ENCODE measurements around the gene NEK7. TPM values are rescaled to one million over a fixed set of nuclear protein-coding genes. Genes with fewer than 3 reads are reported as not detected.

The NEK7 gene
- total and polyA plus RNA-seq, 2 of the 8 experiments (the other 6 are each of a cell fraction or from before 2014, with no cell fraction given), result 5.1 to 10.0 TPM

- no peak for TF ChIP-seq KDM5A (IDR thresholded peaks at IDR 0.05; ENCODE audit: low read length)
- TF ChIP-seq CREB1 (IDR thresholded peaks at IDR 0.05), result no peak
- no peak for TF ChIP-seq PHF8 (conservative IDR thresholded peaks at IDR 0.05; ENCODE audit: low read depth, low read length)
- TF ChIP-seq RFX5 (IDR thresholded peaks at IDR 0.05; ENCODE audit: borderline replicate concordance, low read depth, low read length), result no peak
- no peak for TF ChIP-seq POLR2AphosphoS5 (IDR thresholded peaks at IDR 0.05; ENCODE audit: low read depth, low read length)
- no peak for TF ChIP-seq POLR2A (IDR thresholded peaks at IDR 0.05; ENCODE audit: control extremely low read depth in 1 of 2, low read depth in 2 of 2, low read length in 2 of 2)
- TF ChIP-seq MAX (IDR thresholded peaks at IDR 0.05), result no peak
- TF ChIP-seq TAF7 (optimal IDR thresholded peaks at IDR 0.05; ENCODE audit: borderline replicate concordance, low read depth, low read length), result no peak
- TF ChIP-seq SP2 (IDR thresholded peaks at IDR 0.05; ENCODE audit: low read length), result no peak
- TF ChIP-seq CTBP2 (IDR thresholded peaks at IDR 0.05; ENCODE audit: borderline replicate concordance, insufficient read depth, insufficient read length, low read length), result no peak
- TF ChIP-seq ATF3 (IDR thresholded peaks at IDR 0.05; ENCODE audit: insufficient read depth, low read depth, low read length), result no peak
- no peak for TF ChIP-seq CTCF (IDR thresholded peaks at IDR 0.05; ENCODE audit: control extremely low read depth in 1 of 3, insufficient read depth in 1 of 3, low read depth in 1 of 3, low read length in 3 of 3)
Observed at GRCh38 chr1:198258491-198258890, 101.7 kb downstream of the NEK7 start (continued).

All from H1 (cell line).